Right renal cortex interstitium (tissue), 3 donors: ENCODE results near the gene CYP46A1. TPM values are rescaled to one million over a fixed set of nuclear protein-coding genes. Genes with fewer than 3 reads are reported as not detected.

Experiments
- DNase-seq, 3 donors: peaks; one replicate each; pipeline ENCODE4 v3.0.0-alpha.2; 2013; ENCODE audit warnings: low read depth in 3 of 3, low spot score in 2 of 3
- polyA plus RNA-seq, 3 donors: library from polyadenylated mRNA; unstranded; fragments of 120-200 nt; gene quantifications; one replicate each; pipeline ENCODE4 v1.2.1, GENCODE V29; 2013; ENCODE audit not compliant: insufficient read length in 3 of 3

CYP46A1 gene
- polyA plus RNA-seq, 3 donors, result 1.1 to 1.6 (median 1.4) TPM

- DNase-seq, result no peak
These were observed 42.5 kb downstream of the CYP46A1 start for GRCh38 chr14:99726538-99727095.

DNA sequence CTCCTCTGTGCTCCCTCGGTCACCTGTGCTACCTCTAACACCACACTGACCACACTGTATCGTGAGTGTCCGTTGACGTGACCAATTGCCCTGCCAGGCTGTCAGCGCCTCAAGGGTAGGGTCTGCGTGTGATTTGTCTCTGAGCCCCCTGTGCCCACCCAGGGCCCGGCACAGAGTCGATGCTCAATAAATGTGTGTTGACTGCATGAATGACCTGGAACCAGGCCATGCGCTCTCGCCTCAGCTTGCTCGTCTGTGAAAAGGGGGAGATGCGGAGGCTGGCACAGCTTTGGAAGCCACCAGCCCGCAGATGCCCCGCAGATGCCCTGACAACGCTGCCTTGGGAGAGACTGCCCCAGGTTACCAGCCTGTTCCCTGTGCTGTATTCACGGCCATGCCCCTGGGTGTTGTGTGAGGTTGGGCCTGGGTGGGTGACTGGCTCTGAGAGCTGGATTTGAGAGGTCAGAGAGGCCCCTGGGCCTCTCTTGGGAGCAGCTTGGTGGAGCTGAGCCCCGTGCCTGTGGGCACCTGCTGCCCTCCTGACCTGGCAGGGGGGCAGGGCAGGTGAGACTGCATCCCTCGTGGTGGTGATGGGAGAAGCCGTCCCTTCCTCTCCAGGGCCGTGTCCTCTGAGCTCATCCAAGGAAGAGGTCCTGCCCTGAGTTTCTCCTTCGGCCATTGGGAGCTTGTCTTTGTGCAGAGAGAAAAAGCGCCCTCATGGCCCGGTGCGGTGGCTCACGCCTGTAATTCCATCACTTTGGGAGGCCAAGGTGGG is 43.2 kb downstream of the CYP46A1 start:
- no peak for DNase-seq

- DNase-seq, result no peak
These were observed 44.3 kb downstream of the CYP46A1 start for GRCh38 chr14:99728231-99728920.

GRCh38 chr14:99728981-99729451 is 44.9 kb downstream of the CYP46A1 start:
- DNase-seq, result no peak

GRCh38 chr14:99729991-99730875 is 46.1 kb downstream of the CYP46A1 start:
- no peak for DNase-seq

DNA sequence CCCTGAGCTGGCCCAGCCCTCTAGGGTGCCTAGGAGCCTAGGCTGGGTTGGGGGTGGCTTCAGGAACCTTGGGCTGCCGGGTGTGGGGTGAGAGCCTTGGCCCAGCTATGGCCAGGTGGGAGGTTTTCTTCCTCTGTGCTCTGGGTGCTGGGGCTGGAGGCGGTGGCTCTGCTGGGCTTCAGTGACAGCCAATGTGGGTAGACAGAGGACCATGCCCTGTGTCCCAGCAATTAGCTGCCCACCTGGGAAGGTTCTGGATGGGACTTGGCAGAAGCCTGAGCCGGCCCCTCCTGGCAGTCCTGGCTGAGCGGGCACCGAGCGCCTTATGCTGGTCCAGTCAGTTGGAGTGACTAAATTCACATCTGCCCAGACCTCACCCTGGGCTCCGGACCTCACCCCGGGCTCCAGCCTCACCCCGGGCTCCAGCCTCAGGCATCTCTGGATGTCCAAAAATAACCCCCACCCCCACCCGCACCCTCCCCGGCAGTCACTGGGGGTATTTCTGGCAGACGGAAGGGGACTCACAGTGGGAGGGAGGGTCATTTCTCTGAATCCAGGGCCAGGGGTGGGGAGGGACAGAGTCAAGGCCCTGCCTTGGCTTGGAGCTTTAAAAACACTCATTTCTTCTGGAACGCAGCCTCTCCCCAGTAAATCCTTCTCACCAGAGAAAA is 46.9 kb downstream of the CYP46A1 start:
- no peak for DNase-seq

GRCh38 chr14:99731547-99732435 is 47.7 kb downstream of the CYP46A1 start:
- DNase-seq, result no peak

- no peak for DNase-seq
These were observed 48.5 kb downstream of the CYP46A1 start for GRCh38 chr14:99732436-99733210.

DNA sequence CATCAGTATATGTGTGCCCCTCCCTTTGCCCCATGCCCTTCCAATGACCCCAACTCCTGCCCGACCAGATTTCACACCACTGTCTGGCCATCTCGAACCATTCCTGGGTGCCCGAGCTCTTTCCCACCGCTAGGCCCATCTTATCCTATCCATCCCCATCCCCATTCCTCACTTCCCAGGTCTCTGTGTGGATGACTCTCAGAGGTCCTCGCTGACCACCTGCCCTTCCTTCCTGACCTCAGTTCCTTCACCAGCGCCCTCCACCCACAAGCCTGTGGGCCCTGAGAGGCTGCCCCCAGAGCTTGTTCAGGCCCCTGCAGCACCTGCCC is 49.1 kb downstream of the CYP46A1 start:
- no peak for DNase-seq

DNA sequence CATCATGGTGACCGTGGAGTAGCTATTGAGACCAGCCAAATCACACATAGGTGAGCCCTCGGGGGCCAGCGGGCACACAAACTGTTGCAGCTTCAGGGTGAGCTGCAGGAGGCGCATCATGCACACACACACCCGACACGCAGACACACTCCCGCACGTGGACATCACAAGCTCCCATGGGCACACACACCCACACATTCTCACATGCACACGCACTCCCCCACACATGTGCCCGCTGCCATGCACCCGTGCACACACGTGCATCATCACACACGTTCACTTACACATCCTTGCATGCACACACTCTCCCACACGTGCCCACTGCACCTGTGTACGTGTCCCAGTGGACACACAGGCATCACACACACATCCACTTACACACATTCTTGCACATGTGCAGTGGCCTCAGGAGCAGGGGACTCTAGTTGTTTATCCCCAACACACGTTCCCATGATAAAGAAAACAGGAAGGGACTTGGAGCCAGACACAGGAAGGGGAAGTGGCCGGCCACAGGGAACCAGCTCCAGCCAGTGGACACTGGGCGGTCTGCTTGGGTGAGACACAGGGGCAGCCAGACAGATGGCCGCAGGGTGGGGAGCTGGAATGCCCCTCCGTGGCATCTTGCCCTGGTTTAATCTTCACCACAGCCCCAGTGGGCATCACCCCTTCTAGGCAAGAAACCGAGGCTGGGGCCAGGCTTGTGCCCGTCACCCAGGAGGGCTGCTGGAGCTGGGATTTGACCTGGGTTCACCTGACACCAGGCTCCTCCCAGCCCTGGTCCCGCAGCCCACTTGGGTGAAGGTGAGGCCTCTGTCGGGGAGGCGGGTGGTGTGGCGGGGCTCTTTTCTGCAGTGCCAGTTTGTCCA is 49.7 kb downstream of the CYP46A1 start:
- no peak for DNase-seq

DNA sequence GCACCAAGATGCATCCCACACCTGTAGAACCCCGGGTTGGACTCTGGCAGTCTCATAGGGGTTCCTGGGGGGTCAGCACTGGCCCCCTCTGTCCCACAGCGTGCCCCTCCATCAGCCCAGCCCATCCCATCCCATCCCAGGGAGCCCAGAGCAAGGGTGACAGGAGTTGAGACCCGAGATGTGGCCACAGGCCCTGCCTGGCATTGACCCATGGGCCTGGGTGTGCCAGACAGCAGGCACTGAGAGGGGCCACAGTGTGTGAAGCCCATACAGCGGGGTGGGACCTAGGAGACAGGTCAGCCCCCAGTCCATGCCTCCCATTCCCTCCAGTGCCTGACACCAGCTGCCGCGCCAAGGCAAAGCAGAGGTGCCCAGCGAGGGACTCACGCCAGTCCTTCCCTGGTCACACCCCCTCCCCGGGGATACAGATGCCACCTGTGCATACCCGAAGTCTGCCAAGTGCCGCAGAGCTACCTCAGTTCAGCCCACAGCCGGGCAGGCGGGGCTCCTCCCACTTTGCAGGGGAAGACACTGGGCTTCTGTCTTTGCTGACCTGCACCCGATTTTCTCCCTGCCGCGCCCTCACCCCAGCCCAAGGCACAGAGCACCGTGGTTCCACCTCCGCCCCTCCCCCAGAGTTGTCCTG is 50.4 kb downstream of the CYP46A1 start:
- DNase-seq, result no peak

DNA sequence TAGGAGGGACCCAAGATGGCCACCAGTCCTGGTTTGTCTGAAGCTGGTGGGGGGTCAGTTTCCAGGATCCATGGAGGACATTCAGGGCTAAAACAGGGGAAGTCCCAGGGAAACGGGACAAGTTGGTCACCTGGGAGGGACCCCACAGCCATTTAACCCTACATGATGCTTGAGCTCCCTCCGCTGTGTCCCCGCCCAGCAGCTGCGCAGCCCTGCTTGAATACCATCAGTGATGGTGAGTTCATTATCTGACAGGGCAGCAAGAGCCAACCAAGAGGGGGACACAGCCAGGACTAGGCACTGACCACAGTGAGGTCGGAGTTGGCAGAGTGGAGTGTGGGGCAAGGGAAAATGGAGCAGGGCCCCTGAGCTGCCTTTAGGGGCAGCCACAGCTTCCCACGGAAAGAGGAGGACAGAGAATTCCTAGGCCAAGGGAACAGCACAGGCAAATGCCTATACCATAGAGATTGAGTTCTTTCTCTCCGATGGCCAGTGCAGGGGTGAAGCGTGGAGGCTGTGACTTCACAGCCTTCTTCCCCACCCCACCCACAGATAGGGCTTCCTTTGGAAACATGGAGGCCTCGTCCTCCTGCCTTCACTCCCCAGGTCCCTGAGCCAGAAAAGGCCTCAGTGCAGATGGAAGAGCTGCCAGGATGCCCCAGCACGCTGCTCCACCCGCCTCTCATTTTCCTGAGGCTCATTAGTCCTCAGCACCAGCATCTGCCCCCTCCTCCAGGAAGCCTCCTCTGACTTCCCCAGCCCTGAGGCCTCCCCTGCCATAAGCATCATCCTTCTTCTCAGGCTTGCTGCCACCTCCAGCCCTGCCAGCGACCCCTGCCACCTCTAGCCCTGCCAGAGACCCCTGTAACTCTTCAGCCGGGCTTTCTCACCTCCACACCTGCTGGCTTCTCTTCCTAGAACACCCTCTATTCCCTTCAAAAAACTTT is 51.4 kb downstream of the CYP46A1 start:
- DNase-seq, result no peak

GRCh38 chr14:99736603-99737371 is 52.7 kb downstream of the CYP46A1 start:
- no peak for DNase-seq

- DNase-seq, result no peak
These were observed 53.4 kb downstream of the CYP46A1 start for GRCh38 chr14:99737451-99737951.
